DOHH2 (cell line): ENCODE data around the gene RNU7-1.

Source experiments
- H3F3A ChIP-seq: fragments of 200-600 bp; sonication (generic), shearing (Covaris generic); 2 replicates; pipeline ENCODE4 v1.6.0; 2016; ENCODE audit warnings: antibody characterized with exemption, mild to moderate bottlenecking; ENCODE audit not compliant: control insufficient read depth, insufficient read depth
- H3K27ac ChIP-seq: fragments of 200-600 bp; sonication (generic); 2 replicates; pipeline ENCODE4 v1.5.1; 2014; ENCODE audit warnings: low read depth, mild to moderate bottlenecking, low read length, moderate library complexity
- H3K27me3 ChIP-seq: fragments of 200-600 bp; sonication (generic); 2 replicates; pipeline ENCODE4 v1.6.1; 2014; ENCODE audit warnings: mild to moderate bottlenecking, low read length, mixed read lengths; ENCODE audit not compliant: control insufficient read depth
- H3K36me3 ChIP-seq: fragments of 200-600 bp; sonication (generic); 2 replicates; pipeline ENCODE4 v1.6.1; 2014; ENCODE audit warnings: mild to moderate bottlenecking, low read length, moderate library complexity, mixed read lengths; ENCODE audit not compliant: control insufficient read depth
- H3K4me1 ChIP-seq: fragments of 200-600 bp; sonication (generic); 2 replicates; pipeline ENCODE4 v1.6.1; 2014; ENCODE audit warnings: mild to moderate bottlenecking, low read length, mixed read lengths; ENCODE audit not compliant: control insufficient read depth
- H3K4me2 ChIP-seq: fragments of 200-600 bp; sonication (generic); 2 replicates; pipeline ENCODE4 v1.6.0; 2014; ENCODE audit warnings: mild to moderate bottlenecking, low read length, moderate library complexity
- H3K4me3 ChIP-seq: fragments of 200-600 bp; sonication (generic); 2 replicates; pipeline ENCODE4 v1.5.1; 2014; ENCODE audit warnings: mild to moderate bottlenecking, low read length, mixed read lengths
- H3K79me2 ChIP-seq: fragments of 200-600 bp; sonication (generic); 2 replicates; pipeline ENCODE4 v1.6.1; 2014; ENCODE audit warnings: mild to moderate bottlenecking, low read length, mixed read lengths; ENCODE audit not compliant: control insufficient read depth
- H3K9me2 ChIP-seq: fragments of 200-600 bp; sonication (generic); replicated peaks from 2 replicates; pipeline ENCODE4 v1.6.1; 2014; ENCODE audit warnings: mild to moderate bottlenecking, low read length, mixed read lengths; ENCODE audit not compliant: control insufficient read depth
- H3K9me3 ChIP-seq: fragments of 200-600 bp; sonication (generic); 2 replicates; pipeline ENCODE4 v1.6.1; 2014; ENCODE audit warnings: antibody characterized with exemption, low read length, mixed read lengths; ENCODE audit not compliant: control insufficient read depth, insufficient read depth
- H4K20me1 ChIP-seq: fragments of 200-600 bp; sonication (generic); 2 replicates; pipeline ENCODE4 v1.6.0; 2014; ENCODE audit warnings: low read depth, mild to moderate bottlenecking, antibody characterized with exemption, low read length, moderate library complexity; ENCODE audit not compliant: control insufficient read depth, insufficient read depth
- EZH2phosphoT487 ChIP-seq: fragments of 200-600 bp; sonication (generic); IDR thresholded peaks from 2 replicates; pipeline ENCODE4 v1.6.1; 2017; ENCODE audit warnings: borderline replicate concordance, mild to moderate bottlenecking, antibody characterized with exemption, low read length, moderate library complexity, mixed read lengths
- TF ChIP-seq, protein P1 (sequence below): fragments of 200-600 bp; sonication (generic); IDR thresholded peaks from one replicate; pipeline ENCODE4 v1.5.1; 2014; ENCODE audit warnings: antibody characterized with exemption, mild to moderate bottlenecking, low read depth, low read length; ENCODE audit not compliant: poor library complexity, severe bottlenecking

The RNU7-1 gene

DNA sequence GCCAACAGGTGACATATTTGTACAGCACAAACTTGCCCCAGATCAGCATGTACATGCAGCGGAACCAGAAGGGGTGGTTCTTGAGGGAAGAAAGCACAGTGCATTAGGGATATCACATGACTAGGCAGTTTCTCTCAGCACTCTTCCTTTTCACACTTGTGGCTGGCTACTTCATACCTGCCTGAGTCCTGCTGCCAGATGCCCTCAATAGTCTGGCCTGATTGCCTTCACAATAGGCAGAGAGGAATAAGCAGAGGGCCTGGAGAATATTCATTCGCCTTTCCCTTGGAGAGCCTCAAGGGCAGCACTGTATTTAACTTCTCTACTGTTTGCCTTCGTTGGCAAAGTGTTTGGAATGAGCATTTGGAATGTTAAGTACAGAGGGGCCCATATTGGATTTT, 35.0 kb downstream of the RNU7-1 start:
- Histone ChIP-seq H3K9me3 (no peaks in the 10 kb centered on the region), H3K4me3 (no peak overlapping the region), H3K27ac (no peak overlapping the region), H4K20me1 (no peaks in the 10 kb centered on the region), H3F3A (peaks cover 6% of the 10 kb centered on the region; the same call in 1 of the 2 replicates), H3K36me3 (peaks cover 92% of the 10 kb centered on the region), H3K4me1 (no peaks in the 10 kb centered on the region), H3K79me2 (peaks cover 12% of the 10 kb centered on the region), H3K9me2 (no peaks in the 10 kb centered on the region), H3K27me3 (no peaks in the 10 kb centered on the region), H3K4me2 (no peak overlapping the region)
- TF ChIP-seq, protein P1, sequence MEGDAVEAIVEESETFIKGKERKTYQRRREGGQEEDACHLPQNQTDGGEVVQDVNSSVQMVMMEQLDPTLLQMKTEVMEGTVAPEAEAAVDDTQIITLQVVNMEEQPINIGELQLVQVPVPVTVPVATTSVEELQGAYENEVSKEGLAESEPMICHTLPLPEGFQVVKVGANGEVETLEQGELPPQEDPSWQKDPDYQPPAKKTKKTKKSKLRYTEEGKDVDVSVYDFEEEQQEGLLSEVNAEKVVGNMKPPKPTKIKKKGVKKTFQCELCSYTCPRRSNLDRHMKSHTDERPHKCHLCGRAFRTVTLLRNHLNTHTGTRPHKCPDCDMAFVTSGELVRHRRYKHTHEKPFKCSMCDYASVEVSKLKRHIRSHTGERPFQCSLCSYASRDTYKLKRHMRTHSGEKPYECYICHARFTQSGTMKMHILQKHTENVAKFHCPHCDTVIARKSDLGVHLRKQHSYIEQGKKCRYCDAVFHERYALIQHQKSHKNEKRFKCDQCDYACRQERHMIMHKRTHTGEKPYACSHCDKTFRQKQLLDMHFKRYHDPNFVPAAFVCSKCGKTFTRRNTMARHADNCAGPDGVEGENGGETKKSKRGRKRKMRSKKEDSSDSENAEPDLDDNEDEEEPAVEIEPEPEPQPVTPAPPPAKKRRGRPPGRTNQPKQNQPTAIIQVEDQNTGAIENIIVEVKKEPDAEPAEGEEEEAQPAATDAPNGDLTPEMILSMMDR, result no peak
- no peak for TF ChIP-seq EZH2phosphoT487

DNA sequence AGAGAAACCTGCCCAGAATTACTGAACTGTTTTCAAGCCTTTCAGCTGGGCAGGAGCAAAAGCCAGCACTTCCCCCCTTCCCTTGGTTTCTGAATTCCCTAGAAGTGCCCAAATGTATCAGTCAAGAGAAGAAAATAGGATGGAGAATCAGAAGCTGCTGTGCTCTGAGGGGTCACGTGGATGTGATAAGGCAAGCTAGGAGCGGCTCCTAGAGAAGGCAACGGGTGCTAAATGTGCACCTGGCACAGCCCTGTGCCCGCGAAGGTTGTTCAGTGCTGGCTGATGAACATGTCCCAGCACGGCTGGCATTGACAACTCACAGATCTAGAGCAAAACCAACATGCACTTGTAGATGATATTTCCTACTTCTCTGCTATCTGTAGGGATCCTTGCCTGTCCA, 35.4 kb downstream of the RNU7-1 start:
- Histone ChIP-seq H3K4me1 (no peaks in the 10 kb centered on the region), H3K27ac (no peak overlapping the region), H3K4me2 (no peak overlapping the region), H3F3A (peaks cover 6% of the 10 kb centered on the region; the same call in 1 of the 2 replicates), H3K4me3 (no peak overlapping the region), H3K9me2 (no peaks in the 10 kb centered on the region), H3K79me2 (peaks cover 8% of the 10 kb centered on the region), H3K9me3 (no peaks in the 10 kb centered on the region), H4K20me1 (no peaks in the 10 kb centered on the region), H3K27me3 (no peaks in the 10 kb centered on the region), H3K36me3 (peaks cover 88% of the 10 kb centered on the region)
- TF ChIP-seq, protein P1, result no peak
- TF ChIP-seq EZH2phosphoT487, result no peak

- Histone ChIP-seq H3K4me3 (no peak overlapping the region), H3K9me2 (no peaks in the 10 kb centered on the region), H3K9me3 (no peaks in the 10 kb centered on the region), H3K27ac (no peak overlapping the region), H3K79me2 (peaks cover 4% of the 10 kb centered on the region; the same call in 1 of the 2 replicates), H3K27me3 (no peaks in the 10 kb centered on the region), H4K20me1 (no peaks in the 10 kb centered on the region), H3K4me1 (no peaks in the 10 kb centered on the region), H3K36me3 (peaks cover 87% of the 10 kb centered on the region), H3K4me2 (no peak overlapping the region), H3F3A (peaks cover 6% of the 10 kb centered on the region; the same call in 1 of the 2 replicates)
- no peak for TF ChIP-seq EZH2phosphoT487
- TF ChIP-seq, protein P1, result no peak
These were observed 35.8 kb downstream of the RNU7-1 start for GRCh38 chr12:6979453-6979852.

- peaks cover 83% of the 10 kb centered on the region for H3K36me3 ChIP-seq
- no peaks in the 10 kb centered on the region for H3K4me1 ChIP-seq
- TF ChIP-seq EZH2phosphoT487, result no peak
These were observed 36.5 kb downstream of the RNU7-1 start for GRCh38 chr12:6980075-6980474.

More at GRCh38 chr12:6980075-6980474, 36.5 kb downstream of the RNU7-1 start:
- H3K27me3 ChIP-seq, result no peaks in the 10 kb centered on the region
- no peak overlapping the region for H3K4me2 ChIP-seq
- no peaks in the 10 kb centered on the region for H3K9me3 ChIP-seq
- H3F3A ChIP-seq, result peaks cover 6% of the 10 kb centered on the region; the same call in 1 of the 2 replicates
- no peak overlapping the region for H3K27ac ChIP-seq
- no peaks in the 10 kb centered on the region for H3K9me2 ChIP-seq
- H3K79me2 ChIP-seq, result no peaks in the 10 kb centered on the region
- no peaks in the 10 kb centered on the region for H4K20me1 ChIP-seq
- no peak overlapping the region for H3K4me3 ChIP-seq
